GM12875 (cell line): ENCODE measurements around the gene MTHFD1L.

Experiments used
- H3K4me3 ChIP-seq: one replicate; pipeline ENCODE4 v1.5.1; 2011; ENCODE audit warnings: low read depth, low read length, control low read depth
- TF ChIP-seq, protein P1 (sequence below): IDR thresholded peaks from 2 replicates; pipeline ENCODE4 v1.5.1; 2011; ENCODE audit warnings: low read depth, mild to moderate bottlenecking, control low read depth, inconsistent platforms, low read length, moderate library complexity, borderline replicate concordance; ENCODE audit not compliant: insufficient read depth

MTHFD1L gene

DNA sequence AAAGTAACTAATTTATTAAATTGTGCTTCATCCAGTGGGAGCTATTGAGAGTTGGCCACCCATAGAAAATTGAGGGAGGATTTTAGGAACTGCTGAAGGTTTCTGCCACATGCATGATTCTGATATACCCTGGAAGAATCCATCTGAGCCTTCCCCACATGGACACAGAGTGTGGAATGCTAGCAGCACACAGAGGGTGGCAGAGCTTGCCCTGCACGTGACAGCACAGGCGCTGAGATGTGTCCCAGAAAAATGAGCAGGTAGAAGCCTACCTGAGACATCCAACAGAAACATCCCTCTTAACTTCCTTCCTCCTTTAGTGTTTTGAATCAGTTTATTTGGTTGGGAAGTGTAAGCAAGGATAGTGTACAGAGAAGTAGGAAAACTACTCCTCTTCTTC is 96.9 kb downstream of the MTHFD1L start:
- TF ChIP-seq, protein P1, sequence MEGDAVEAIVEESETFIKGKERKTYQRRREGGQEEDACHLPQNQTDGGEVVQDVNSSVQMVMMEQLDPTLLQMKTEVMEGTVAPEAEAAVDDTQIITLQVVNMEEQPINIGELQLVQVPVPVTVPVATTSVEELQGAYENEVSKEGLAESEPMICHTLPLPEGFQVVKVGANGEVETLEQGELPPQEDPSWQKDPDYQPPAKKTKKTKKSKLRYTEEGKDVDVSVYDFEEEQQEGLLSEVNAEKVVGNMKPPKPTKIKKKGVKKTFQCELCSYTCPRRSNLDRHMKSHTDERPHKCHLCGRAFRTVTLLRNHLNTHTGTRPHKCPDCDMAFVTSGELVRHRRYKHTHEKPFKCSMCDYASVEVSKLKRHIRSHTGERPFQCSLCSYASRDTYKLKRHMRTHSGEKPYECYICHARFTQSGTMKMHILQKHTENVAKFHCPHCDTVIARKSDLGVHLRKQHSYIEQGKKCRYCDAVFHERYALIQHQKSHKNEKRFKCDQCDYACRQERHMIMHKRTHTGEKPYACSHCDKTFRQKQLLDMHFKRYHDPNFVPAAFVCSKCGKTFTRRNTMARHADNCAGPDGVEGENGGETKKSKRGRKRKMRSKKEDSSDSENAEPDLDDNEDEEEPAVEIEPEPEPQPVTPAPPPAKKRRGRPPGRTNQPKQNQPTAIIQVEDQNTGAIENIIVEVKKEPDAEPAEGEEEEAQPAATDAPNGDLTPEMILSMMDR: no peak
- no peak overlapping the region for H3K4me3 ChIP-seq

DNA sequence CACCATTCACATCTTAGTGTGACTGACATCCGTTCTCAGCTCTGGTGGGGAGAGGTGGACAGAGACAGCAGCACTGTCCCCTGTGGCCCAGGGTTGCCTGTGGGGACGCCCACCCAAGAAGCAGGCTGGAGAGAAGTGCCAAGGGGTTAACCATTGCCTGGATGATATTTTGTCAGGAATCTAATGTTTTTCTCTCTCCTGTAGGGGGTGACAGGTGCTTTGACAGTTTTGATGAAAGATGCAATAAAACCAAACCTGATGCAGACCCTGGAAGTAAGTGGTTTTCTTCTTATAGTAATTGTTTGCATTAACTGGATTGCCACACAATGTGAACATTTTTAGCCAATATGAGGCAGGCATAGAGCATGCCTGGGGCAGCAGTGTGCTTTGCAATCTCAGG is 99.3 kb downstream of the MTHFD1L start:
- no peak overlapping the region for H3K4me3 ChIP-seq
- TF ChIP-seq, protein P1: no peak

DNA sequence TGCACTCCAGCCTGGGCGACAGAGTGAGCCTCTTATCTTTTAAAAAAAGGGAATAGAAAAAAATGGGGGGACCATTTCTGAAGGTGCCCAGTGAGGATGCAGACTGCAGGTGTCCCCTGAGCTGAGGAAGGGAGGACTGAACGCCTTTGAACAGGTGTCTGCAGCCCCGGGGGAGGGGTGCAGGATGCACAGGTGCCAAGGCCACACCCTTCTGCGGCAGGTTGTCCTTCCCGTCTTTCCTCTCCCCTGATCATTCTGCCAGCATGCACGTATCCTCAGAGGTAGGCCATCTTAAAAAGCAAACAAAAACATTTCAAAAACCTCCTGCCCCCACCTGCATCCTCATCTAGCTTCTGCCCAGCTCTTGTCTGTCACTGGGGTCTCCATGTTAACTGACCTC is 101.3 kb downstream of the MTHFD1L start:
- TF ChIP-seq, protein P1: no peak
- no peak overlapping the region for H3K4me3 ChIP-seq

DNA sequence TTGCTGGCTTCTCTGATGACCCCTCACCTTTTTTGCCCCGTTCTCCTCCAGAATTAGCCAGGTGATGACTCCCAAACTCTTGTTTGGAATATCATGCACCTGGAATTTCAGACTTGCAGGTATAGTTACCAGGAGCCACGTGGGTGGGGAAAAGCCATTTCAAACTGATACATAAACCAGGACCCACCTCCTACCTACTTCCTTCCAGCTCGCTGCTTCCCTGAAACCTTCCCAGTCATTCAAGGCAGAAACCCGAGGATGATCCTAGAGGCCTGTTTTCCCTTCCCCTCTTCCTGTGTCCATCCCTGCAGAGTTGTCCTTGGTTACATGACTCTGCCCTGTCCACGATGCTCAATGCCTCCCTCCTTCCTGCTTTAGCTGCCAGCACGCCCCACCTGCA is 101.9 kb downstream of the MTHFD1L start:
- TF ChIP-seq, protein P1: no peak
- H3K4me3 ChIP-seq: no peak overlapping the region

DNA sequence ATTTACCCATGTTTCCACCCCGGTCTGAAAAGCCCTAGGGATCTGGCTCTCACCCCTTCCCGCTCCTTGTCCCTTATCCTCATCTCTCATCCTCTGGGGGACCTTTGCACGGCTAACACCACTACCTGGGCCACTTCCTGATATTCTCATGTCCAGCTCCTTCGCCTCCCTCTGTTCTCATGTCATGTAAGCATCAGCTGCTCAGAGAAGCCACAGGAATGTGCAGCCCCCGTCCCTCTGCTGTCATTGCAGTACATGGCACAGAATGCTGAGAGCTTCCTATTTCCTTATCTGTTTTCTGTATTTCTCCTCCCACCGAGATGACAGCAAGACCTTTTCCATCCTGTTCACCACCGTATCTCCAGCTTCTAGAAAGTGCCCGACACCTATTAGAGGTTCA is 102.4 kb downstream of the MTHFD1L start:
- TF ChIP-seq, protein P1: no peak
- H3K4me3 ChIP-seq: no peak overlapping the region

DNA sequence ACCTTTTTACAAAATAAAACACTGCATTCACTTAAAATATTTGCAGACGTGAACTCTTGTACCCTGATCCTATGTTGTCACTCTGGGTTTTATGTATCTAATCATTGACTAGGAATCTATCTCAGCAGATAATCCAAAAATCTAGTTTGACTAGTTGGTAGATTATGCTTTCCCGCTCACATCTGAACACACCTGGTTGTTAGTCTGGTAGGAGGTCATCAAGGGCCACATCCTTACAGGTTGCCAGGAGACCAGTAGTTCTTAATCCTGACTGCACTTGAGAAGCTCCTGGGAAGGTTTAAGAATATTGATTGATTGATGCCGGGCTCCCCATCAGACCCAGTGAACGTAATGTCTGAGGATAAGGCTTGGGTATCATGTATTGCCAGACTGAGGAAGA is 104.4 kb downstream of the MTHFD1L start:
- no peak overlapping the region for H3K4me3 ChIP-seq
- TF ChIP-seq, protein P1: no peak

DNA sequence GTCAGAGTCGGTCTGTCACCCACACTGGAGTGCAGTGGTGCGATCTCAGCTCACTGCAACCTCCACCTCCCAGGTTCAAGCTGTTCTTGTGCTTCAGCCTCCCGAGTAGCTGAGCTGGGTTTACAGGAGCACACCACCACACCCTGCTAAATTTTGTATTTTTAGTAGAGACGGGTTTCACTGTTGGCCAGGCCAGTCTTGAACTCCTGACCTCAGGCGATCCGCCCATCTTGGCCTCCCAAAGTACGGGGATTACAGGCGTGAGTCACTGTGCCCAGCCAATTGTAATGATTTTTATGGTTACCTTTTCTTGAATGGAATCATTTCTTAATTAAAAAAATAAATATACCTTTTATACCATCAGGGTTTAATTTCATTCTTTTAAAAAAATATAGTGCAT is 105.7 kb downstream of the MTHFD1L start:
- H3K4me3 ChIP-seq: no peak overlapping the region
- TF ChIP-seq, protein P1: no peak
